Measurements from ENCODE around the gene DCPS. TPM values are rescaled to one million over a fixed set of nuclear protein-coding genes. Genes with fewer than 3 reads are reported as not detected.

DCPS gene
- total RNA-seq, 1 experiment from 2014 or later = 33.2 TPM

DNA sequence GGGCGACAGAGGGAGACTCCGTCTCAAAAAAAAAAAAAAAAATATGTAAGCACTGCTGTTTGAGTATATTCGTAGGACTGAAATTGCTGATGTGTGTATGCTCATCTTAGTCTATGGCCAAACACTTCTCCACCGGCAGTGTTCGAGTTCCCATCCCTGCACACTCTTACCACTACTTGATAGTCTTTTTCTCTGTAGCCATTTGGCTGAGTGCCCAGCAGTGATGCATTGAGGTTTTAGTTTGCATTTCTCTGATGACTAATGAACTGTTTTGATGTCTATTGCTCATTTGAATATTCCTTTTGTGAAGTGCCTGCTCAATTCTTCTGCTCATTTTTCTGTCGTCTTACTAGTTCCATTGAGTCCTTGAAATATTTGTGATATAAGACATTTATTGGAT is 19.0 kb upstream of the DCPS start:
- Mint-ChIP-seq H3K4me3 (ENCODE audit: low read depth, unreplicated experiment) (peak overlapping the region; percentile 21), H3K9me3 (ENCODE audit: low read depth, unreplicated experiment) (no peaks in the 10 kb centered on the region), H3K27me3 (ENCODE audit: unreplicated experiment) (no peaks in the 10 kb centered on the region), H3K4me1 (ENCODE audit: low read depth, unreplicated experiment) (peaks cover 8% of the 10 kb centered on the region), H3K27ac (ENCODE audit: unreplicated experiment) (peak overlapping the region; percentile 41), H3K36me3 (ENCODE audit: insufficient read depth, unreplicated experiment) (peaks cover 12% of the 10 kb centered on the region)
- peak; percentile 71 for DNase-seq
- TF ChIP-seq, protein P1, sequence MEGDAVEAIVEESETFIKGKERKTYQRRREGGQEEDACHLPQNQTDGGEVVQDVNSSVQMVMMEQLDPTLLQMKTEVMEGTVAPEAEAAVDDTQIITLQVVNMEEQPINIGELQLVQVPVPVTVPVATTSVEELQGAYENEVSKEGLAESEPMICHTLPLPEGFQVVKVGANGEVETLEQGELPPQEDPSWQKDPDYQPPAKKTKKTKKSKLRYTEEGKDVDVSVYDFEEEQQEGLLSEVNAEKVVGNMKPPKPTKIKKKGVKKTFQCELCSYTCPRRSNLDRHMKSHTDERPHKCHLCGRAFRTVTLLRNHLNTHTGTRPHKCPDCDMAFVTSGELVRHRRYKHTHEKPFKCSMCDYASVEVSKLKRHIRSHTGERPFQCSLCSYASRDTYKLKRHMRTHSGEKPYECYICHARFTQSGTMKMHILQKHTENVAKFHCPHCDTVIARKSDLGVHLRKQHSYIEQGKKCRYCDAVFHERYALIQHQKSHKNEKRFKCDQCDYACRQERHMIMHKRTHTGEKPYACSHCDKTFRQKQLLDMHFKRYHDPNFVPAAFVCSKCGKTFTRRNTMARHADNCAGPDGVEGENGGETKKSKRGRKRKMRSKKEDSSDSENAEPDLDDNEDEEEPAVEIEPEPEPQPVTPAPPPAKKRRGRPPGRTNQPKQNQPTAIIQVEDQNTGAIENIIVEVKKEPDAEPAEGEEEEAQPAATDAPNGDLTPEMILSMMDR (IDR thresholded peaks at IDR 0.05; ENCODE audit: unreplicated experiment) = no peak
- intact Hi-C loops (cut with micrococcal nuclease; ENCODE audit: unreplicated experiment) = no loop called here
- CTCF ChIA-PET = no interaction called here
- no TSS peak for BruUV-seq (replicated peaks)

DNA sequence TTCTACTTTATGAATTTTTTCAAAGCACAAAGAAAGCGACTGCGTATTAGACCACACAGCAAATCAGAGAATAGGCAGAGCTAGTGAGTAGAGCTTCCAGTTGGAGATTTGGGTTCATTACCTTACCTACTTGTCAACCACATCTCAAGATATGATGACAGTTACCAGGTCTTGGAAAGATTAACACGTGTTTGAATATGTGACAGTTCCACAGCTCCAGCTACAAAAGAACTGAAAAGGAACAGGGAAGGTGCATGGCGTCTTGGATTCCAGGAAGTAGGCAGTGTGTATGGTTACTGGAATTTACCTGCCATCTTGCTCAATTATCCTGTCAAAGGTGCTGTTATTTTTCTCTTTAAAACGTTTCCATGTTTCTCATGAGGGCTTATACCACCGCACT is 15.6 kb upstream of the DCPS start:
- no peak for DNase-seq
- no TSS peak for BruUV-seq (replicated peaks)
- TF ChIP-seq, protein P1 (IDR thresholded peaks at IDR 0.05; ENCODE audit: unreplicated experiment) = no peak
- Mint-ChIP-seq H3K4me3 (ENCODE audit: low read depth, unreplicated experiment) (no peak overlapping the region), H3K9me3 (ENCODE audit: low read depth, unreplicated experiment) (no peaks in the 10 kb centered on the region), H3K4me1 (ENCODE audit: low read depth, unreplicated experiment) (peaks cover 8% of the 10 kb centered on the region), H3K36me3 (ENCODE audit: insufficient read depth, unreplicated experiment) (peaks cover 6% of the 10 kb centered on the region), H3K27me3 (ENCODE audit: unreplicated experiment) (no peaks in the 10 kb centered on the region), H3K27ac (ENCODE audit: unreplicated experiment) (no peak overlapping the region)
- intact Hi-C loops (cut with micrococcal nuclease; ENCODE audit: unreplicated experiment) = no loop called here
- CTCF ChIA-PET = no interaction called here

DNA sequence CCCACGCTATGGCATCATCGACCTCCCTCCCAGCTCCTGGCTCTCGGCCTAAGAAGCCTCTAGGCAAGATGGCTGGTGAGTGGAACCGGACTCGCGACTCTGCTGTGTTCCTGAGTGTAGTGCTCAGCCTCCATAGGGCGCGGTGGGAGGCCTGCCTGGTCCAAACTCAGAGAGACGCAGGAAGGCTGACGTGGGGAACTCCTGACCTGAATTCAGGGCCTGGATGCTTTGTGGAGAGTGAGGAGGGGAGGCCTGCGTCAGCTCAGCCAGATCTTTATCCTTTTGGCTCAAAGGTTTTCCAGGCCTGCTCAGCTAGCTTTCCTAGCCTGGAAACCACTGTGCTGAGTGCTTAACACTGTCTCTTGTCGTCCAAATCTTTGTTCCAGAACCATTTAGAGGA is 13.0 kb upstream of the DCPS start:
- Mint-ChIP-seq H3K36me3 (ENCODE audit: insufficient read depth, unreplicated experiment) (peaks cover 10% of the 10 kb centered on the region), H3K27me3 (ENCODE audit: unreplicated experiment) (no peaks in the 10 kb centered on the region), H3K9me3 (ENCODE audit: low read depth, unreplicated experiment) (no peaks in the 10 kb centered on the region), H3K27ac (ENCODE audit: unreplicated experiment) (no peak overlapping the region), H3K4me3 (ENCODE audit: low read depth, unreplicated experiment) (no peak overlapping the region), H3K4me1 (ENCODE audit: low read depth, unreplicated experiment) (no peaks in the 10 kb centered on the region)
- CTCF ChIA-PET = no interaction called here
- DNase-seq = no peak
- intact Hi-C loops (cut with micrococcal nuclease; ENCODE audit: unreplicated experiment) = no loop called here
- BruUV-seq (replicated peaks) = no TSS peak
- TF ChIP-seq, protein P1 (IDR thresholded peaks at IDR 0.05; ENCODE audit: unreplicated experiment) = no peak

DNA sequence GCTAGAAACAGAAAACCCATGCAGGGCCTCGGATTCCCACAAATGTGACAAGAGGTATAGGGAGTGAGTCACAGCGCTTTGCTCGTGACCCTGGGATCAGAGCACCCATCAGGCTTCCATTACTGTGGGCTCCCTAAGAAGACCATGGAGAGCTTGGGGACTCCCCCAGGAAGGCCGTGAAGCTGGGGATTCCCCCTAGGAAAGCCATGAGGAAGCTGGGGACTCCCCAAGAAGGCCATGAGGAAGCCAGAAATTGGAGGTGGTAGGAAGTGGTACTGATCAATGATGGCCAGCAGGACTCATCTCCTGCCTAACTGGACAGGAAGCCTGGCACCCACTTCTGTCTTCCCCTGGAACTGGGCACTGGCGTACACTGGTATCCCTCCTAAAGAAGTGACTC is 10.1 kb upstream of the DCPS start:
- BruUV-seq (replicated peaks) = no TSS peak
- Mint-ChIP-seq H3K9me3 (ENCODE audit: low read depth, unreplicated experiment) (no peaks in the 10 kb centered on the region), H3K36me3 (ENCODE audit: insufficient read depth, unreplicated experiment) (peaks cover 10% of the 10 kb centered on the region), H3K4me3 (ENCODE audit: low read depth, unreplicated experiment) (no peak overlapping the region), H3K4me1 (ENCODE audit: low read depth, unreplicated experiment) (no peaks in the 10 kb centered on the region), H3K27me3 (ENCODE audit: unreplicated experiment) (no peaks in the 10 kb centered on the region), H3K27ac (ENCODE audit: unreplicated experiment) (no peak overlapping the region)
- intact Hi-C loops (cut with micrococcal nuclease; ENCODE audit: unreplicated experiment) = no loop called here
- CTCF ChIA-PET = interaction anchor here (0.9 kb wide), 1 partner anchor 10 kb away, joined by 3 read pairs; the partner anchor contains the start of gene DCPS
- no peak for DNase-seq
- TF ChIP-seq, protein P1 (IDR thresholded peaks at IDR 0.05; ENCODE audit: unreplicated experiment) = no peak

Measured in Calu3 (cell line).